GM10266 (cell line): ENCODE results near the gene IL11.

ENCODE experiments used
- DNase-seq: peaks from one replicate; pipeline ENCODE4 v3.0.0; 2012; ENCODE audit errors: extremely low spot score
- TF ChIP-seq, protein P1 (sequence below): IDR thresholded peaks from 2 replicates; pipeline ENCODE4 v1.5.1; 2012; ENCODE audit warnings: mild to moderate bottlenecking, low read depth; ENCODE audit not compliant: control insufficient read depth, insufficient read depth; ENCODE audit errors: missing control alignments

IL11 gene

DNA sequence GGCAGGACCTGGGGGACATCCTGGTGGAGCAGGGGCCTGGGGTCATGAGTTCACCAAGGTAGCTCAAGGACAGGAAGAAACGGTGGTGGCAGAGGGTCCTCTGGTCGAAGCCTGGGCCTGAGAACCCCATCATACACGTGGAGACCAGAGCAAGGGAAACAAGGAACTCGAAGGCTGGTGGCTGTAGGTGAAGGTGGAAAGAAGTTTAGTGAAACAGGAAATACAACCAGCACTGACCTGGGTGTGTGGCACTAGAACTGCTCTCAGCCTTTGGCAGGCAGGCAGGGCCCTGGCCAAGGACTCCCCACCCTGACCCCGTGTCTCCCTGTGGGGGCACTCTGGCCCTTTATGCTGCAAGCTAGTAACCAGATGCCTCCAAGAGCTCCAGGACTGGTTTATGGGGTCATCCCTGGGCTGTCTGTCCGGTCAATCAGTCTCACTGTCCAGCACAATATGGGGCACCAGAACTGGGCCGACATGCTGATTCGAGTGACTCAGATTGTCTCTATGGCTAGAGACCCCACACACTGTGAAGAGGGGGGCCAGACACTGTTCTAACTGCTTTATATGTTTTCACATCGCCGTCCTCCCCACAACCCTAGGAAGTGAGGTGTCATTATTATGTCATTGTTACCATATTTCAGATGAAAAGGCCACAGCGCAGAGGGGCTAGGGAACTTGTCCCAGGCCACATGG, 19.5 kb downstream of the IL11 start:
- DNase-seq = no peak
- TF ChIP-seq, protein P1, sequence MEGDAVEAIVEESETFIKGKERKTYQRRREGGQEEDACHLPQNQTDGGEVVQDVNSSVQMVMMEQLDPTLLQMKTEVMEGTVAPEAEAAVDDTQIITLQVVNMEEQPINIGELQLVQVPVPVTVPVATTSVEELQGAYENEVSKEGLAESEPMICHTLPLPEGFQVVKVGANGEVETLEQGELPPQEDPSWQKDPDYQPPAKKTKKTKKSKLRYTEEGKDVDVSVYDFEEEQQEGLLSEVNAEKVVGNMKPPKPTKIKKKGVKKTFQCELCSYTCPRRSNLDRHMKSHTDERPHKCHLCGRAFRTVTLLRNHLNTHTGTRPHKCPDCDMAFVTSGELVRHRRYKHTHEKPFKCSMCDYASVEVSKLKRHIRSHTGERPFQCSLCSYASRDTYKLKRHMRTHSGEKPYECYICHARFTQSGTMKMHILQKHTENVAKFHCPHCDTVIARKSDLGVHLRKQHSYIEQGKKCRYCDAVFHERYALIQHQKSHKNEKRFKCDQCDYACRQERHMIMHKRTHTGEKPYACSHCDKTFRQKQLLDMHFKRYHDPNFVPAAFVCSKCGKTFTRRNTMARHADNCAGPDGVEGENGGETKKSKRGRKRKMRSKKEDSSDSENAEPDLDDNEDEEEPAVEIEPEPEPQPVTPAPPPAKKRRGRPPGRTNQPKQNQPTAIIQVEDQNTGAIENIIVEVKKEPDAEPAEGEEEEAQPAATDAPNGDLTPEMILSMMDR = no peak

DNA sequence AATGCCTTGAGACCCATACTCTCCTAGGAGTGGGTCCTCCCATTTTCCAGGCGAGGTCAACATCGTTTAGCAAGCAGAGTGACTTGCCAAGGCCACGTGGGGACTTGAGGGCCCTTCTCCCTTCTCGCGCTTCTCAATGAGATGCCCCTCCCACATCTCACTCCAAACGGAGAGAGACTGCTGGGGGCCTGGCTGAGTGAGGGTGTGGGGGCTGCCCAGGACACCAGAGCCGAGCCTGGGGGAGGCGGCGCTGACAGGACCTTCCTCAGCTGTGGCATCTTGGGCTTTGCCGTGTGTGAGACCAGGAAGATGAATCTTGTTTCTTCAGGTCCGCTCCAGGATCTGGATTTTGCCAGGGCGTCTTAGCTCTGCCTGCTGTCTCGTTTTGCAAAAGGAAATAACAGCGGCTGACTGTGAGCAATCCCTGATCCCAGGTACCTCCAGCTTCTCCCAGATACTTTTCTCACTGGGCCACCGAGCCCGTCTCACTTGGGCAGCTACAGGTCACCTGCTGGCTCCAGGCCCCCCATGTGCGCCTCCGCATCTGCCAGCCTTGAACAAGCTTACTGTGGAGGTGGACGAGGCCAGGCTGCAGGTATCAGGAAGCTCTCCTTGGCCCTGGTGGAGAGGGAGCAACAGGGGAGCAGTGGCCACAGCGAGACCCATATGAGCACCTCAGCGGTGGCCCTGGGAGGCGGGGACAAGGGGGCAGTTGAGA, 21.8 kb downstream of the IL11 start:
- no peak for DNase-seq
- TF ChIP-seq, protein P1 = no peak

DNA sequence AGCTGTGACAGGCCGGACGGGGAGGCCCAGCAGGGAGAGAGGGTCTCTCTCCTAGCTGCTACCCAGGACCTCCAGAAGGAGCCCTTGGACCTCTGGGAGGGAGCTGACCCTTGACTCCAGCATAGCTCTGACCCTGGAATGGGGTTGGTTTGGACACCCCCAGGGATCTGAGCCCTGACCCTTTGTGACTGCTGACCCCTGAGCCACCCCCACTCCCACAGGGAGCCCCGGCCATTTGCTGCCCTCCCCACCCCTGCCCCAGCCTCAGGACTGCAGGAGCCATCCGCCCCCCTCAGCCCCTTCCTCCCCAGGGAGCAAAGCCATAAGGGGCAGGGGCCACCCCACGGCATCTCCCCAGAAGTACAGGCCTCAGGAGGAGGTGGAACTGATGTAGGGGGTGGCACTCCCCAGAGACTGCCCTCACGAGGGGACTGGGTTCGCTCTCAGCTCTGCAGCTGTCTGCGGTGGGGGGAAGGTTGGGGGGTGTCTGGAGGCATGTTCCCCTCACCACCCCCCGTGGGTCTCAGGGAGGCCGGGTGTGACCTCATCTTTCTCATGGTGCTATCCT, 22.7 kb downstream of the IL11 start:
- TF ChIP-seq, protein P1 = no peak
- no peak for DNase-seq

DNA sequence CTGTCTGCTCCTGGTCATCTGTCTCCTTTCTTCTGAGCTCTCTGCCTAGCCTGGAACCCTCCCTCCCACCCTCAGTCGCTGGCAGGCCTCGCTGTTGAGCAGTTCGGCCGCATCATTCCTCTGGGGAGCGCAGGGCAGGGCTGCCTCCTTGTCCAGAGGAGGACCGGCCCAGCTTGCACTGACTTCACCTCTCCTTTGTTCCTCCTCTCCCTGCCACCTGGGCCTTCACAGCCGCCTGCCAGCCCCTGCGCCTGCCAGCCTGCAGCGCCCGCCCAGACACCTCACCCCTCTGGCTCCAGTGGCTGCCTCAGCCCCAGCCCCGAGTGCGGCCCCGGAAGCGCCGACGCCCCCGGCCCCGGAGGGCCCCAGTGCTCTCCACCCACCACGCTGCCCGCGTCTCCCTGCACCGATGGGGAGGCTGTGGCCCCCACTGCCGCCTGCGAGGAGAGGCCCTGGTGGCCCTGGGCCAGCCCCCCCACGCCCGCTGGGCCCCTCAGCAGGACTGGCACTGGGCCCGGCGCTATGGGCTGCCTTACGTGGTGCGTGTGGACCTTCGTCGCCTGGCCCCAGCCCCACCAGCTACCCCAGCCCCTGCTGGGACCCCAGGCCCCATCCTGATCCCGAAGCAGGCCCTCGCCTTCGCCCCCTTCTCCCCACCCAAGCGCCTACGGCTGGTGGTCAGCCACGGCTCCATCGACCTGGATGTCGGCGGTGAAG, 23.4 kb downstream of the IL11 start:
- DNase-seq = no peak
- TF ChIP-seq, protein P1 = no peak

DNA sequence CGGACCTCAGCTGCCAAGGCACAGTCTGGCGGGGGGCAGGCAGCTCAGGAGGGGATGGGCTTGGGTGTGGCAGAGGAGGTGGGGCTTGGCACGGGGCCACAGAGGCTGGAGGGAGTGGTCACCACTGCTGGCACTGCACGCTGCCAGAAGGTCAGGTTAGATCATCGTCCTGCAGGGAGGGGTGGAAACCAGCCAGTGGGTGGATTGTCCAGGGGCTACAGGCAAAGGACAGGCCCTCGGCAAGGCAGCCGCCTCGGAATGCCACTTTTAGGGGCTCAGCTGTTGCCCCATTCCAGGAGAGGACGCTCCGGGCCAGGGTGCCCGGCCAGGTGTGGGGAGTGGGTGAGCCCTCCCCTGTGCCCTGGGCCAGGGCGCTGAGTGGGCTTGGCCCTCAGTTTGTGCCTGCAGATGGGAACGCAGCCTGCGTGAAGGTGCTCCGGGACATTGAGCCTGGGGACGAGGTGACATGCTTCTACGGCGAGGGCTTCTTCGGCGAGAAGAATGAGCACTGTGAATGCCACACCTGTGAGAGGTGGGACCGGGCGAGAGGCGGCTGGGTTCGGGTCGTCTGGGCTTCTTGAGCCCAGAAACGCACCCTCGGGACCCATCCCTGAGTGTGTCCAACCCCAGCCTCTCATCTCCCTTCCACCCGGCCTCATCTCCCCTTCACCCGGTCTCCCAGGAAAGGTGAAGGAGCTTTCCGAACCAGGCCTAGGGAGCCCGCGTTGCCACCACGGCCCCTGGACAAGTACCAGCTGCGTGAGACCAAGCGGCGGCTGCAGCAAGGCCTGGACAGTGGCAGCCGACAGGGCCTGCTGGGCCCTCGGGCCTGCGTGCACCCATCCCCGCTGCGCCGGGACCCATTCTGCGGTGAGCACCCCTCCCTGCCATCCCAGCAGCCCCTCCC, 24.2 kb downstream of the IL11 start:
- TF ChIP-seq, protein P1 = no peak
- no peak for DNase-seq

DNA sequence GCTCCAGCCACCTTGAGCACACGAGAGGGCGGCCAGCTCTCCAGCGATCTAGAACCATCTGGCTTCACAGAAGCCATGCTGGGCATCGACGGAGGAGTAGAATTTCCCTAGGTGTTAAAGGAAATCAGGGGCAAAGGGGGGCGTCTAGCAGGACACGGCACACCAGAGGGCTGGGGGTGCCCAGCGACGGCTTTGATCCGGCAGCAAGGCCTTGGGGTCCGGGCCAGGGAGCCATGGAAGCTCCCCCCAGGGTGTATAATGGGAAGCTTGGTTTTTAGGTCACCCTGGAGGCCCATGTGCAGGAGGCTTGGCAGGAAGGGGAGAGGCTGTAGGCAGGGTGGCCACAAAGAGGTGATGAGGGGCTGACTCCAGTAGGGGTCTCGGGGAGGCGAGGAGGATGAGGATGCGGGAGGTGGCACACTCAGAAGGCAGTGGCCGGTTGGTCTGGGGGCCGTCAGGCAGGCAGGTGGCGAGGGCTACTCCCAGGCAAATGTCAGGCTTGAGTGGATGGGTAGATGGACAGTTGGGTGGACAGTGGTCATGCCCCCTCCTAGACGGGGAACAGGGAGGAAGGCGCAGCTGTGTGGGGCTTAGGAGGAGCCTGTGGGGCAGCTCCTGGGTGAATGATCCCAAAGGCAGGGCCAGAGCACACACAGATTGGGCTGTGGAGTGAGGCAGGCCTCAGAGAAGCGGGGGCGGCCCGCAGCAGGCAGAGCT, 25.0 kb downstream of the IL11 start:
- TF ChIP-seq, protein P1 = no peak
- no peak for DNase-seq
